OCI-M2 (cell line): Measurements from ENCODE around the gene ANKRD24.
"Not testable (repeated sequence)": the region's sequence is repeated elsewhere in the genome, so short reads cannot be mapped to it uniquely, and the experiment has no call there.

Experiments
- DNase-seq: peaks from one replicate; lab custom pipeline; 2025; ENCODE audit not compliant: unreplicated experiment; lab: John Stamatoyannopoulos, UW

ANKRD24 gene

DNA sequence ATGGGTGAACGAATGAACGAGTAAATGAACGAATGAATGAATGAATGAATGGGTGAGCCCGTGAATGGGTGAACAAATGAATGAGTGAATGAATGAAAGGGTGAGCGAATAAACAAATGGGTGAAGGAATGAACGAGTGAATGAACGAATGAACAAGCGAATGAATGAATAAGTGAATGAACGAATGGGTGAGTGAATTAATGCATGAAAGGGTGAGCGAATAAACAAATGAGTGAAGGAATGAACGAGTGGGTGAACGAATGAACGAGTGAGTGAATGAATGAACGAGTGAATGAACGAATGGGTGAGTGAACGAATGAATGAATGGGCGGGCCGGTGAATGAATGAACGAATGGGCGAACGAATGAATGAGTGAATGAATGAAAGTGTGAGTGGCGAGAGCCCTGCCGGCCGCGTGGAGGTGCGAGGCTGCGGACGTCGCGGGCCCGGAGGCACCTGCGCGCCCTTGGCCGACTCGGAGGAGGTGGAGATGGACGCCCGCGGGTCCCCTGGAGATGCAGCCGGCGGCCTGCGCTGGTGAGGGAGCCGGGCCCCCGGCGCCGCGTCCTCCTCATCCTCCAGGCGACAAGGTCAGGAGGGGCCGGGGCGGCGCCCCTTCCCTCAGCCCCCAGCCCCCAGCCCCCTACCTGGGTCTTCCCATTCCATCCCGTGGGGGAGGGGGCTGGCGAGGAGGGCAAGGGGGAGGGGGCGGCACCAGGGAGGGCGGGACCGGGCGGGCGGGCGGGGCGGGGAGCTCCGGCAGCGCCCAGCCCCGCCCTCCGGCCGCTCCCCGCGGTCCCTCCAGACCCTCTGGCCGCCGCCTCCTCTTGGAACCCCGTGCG is 15.4 kb downstream of the ANKRD24 start:
- DNase-seq, result no peak

DNA sequence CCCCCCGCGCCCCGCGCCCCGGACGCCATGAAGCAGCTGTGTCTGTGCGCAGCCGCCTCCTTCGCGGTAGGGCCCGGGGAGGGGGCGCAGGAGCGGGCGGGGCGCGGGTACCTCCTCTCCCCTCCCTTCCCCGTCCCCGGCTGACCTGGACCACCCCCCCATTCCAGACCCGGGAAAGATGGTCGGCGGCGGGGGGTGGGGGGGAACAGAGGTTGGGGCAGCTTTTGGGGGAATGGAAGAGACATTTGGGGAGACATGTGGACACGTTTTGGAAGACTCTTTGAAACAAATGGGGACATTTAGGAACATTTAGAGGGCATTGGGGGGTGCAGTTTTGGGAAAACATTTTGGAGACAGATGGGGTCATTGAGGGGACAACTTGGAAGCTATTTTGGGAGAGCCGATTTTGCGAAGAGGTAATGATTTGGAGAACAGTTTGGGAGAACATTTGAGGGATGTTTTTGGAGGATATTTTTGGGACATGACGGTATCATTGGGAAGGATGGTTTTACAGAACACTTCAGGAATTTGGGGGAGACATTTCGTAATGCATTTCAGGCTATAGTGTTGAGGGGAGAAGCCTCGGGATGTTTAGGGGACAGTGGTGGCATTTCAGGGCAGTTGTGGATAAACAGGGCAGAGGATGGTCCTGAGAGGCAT is 16.1 kb downstream of the ANKRD24 start:
- DNase-seq, result no peak

GRCh38 chr19:4199699-4200293 is 17.3 kb downstream of the ANKRD24 start:
- no peak for DNase-seq

- DNase-seq, result no peak
Observed at GRCh38 chr19:4200940-4201542, 18.6 kb downstream of the ANKRD24 start.

- DNase-seq, result no peak
Observed at GRCh38 chr19:4201798-4202197, 19.3 kb downstream of the ANKRD24 start.

- no peak for DNase-seq
Observed at GRCh38 chr19:4206818-4207484, 24.5 kb downstream of the ANKRD24 start.

DNA sequence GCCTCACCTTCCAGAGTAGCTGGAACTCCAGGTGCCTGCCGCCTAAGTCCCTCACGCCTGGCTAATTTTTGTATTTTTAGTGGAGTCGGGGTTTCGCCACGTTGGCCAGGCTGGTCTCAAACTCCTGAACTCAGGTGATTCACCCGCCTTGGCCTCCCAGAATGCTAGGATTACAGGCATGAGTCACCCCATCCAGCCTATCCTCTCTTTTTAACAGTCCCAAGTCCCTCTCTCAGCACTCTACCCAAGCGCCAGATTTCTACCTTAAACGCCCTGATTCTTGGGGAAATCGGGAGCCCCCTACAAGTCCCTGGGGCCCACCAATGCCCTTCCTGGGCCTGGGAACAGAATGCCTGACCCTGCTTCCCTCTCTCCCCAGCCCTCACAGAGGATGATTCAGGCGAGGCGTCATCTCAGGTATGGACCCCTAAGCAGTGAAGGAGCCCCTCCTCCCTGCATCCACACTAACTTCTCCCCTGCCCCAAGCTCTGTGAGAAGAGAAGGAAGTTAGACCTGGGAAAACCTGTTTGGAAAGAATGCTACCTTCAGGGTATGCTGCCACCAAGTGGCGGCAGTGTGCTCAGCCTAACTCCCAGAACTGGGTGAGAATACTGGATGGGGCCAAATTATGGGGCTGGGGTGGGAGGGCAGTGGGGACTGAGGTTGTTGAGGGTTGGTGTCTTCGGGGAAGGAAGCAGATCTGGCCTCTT is 26.1 kb downstream of the ANKRD24 start:
- DNase-seq, result no peak

- DNase-seq, result no peak
Observed at GRCh38 chr19:4210166-4210731, 27.8 kb downstream of the ANKRD24 start.

DNA sequence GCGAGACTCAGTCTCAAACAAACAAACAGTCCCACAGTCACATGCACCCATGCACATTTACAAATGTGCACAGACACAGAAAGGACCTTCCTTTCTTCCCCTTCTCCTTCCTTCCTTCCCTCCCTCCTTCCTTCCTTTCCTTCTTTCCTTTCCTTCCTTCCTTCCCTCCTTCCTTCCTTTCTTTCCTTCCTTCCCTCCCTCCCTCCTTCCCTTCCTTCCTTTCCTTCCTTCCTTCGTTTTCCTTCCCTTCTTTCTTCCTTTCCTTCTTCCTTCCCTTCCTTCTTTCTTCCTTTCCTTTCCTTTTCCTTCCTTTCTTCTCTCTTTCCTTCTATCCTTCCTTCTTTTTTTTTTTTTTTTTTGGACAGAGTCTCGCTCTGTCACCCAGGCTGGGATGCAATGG is 30.6 kb downstream of the ANKRD24 start:
- no peak for DNase-seq

DNA sequence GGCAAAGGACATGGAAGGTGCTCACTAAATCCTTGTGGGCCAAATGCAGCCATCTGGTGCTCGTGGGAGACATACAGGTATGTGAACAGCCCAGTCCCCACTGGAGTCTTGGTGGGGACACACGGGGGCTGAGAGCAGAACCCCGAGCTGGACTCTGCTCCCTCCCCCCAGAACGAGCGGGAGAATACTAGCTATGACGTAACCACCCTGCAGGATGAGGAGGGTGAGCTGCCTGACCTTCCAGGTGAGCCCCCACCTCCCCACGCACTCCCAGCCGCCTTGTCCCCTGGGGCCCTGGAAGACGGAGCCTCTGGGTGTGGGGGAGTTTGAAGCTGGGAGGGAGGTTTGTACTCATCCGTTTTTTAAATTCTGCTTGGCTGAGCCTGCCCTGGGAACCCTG is 33.3 kb downstream of the ANKRD24 start:
- no peak for DNase-seq

DNA sequence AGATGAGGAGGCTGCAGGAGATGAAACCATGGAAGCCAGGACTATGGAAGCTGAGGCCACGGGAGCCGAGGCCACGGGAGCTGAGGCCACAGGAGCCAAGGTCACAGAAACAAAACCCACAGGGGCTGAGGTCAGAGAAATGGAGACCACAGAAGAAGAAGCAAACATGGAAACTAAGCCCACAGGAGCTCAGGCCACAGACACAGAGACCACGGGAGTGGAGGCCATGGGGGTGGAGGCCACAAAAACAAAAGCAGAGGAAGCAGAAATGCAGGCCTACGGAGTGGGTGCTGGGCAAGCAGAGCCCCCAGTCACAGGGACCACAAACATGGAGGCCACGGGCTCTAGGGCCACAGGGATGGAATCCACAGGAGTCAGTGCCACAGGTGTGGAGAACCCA is 34.4 kb downstream of the ANKRD24 start:
- no peak for DNase-seq

GRCh38 chr19:4217429-4218264 is 35.2 kb downstream of the ANKRD24 start:
- no peak for DNase-seq

DNA sequence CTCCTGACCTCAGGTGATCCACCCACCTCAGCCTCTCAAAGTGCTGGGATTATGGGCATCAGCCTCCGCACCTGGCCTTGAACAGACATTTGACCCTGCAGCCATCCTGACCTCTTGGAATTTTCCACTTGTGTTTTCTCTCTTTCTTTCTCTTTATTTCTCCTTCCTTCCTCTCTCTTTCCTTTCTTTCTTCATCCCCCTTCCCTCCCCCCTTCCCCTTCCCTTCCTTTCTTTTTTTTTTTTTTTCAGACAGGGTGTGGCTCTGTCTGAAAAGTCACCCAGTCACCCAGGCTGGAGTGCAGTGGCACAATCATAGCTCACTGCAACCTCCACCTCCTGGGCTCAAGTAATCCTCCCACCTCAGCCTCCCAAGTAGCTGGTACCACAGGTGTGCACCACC is 36.0 kb downstream of the ANKRD24 start:
- not testable (repeated sequence) for DNase-seq

- DNase-seq, result no peak
Observed at GRCh38 chr19:4220188-4220587, 37.7 kb downstream of the ANKRD24 start.

GRCh38 chr19:4224470-4224869 is 42.0 kb downstream of the ANKRD24 start:
- DNase-seq, result no peak

DNA sequence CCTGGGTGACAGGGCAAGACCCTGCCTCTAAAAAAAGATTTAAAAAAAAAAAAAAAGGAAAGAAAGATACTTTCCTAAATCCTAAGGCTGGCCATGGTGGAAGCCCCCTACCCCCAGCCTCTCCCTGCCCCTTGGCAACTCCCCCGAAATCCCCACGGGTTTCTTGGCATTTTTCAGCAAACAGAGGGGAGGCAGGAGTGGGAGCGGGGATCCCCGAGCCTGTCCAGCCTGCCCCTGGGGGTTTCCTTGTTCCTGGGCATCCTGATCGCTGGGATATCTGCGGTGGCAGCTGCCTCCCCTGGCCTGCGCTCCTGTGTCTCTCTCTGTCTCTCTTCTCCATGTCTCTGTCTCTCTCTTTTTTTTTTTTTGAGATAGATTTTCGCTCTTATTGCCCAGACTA is 43.4 kb downstream of the ANKRD24 start:
- DNase-seq, result no peak

- no peak for DNase-seq
Observed at GRCh38 chr19:4227771-4228170, 45.3 kb downstream of the ANKRD24 start.

DNA sequence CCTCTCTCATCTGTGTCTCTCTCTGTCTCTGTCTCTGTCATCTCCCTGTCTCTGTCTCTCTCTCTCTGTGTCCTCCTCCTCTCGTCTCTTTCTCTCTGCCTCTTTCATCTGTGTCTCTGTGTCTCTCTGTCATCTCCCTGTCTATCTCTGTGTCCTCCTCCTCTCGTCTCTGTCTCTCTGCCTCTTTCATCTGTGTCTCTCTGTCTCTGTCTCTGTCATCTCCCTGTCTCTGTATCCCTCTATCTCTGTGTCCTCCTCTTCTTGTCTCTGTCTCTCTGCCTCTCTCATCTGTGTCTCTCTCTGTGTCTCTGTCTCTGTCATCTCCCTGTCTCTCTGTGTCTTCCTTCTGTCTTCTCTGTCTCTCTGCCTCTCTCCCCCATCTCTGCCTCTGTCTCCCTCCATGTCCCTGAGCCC is 46.3 kb downstream of the ANKRD24 start:
- no peak for DNase-seq

- no peak for DNase-seq
Observed at GRCh38 chr19:4229179-4229931, 46.9 kb downstream of the ANKRD24 start, which contains the start of gene EBI3. EBI3 (plus strand) TSS chr19:4229523; CDS start chr19:4229551, 28 bp downstream.
